Measurements from ENCODE around the gene CNTRL. TPM values are rescaled to one million over a fixed set of nuclear protein-coding genes. Genes with fewer than 3 reads are reported as not detected.

CNTRL gene, protein sequence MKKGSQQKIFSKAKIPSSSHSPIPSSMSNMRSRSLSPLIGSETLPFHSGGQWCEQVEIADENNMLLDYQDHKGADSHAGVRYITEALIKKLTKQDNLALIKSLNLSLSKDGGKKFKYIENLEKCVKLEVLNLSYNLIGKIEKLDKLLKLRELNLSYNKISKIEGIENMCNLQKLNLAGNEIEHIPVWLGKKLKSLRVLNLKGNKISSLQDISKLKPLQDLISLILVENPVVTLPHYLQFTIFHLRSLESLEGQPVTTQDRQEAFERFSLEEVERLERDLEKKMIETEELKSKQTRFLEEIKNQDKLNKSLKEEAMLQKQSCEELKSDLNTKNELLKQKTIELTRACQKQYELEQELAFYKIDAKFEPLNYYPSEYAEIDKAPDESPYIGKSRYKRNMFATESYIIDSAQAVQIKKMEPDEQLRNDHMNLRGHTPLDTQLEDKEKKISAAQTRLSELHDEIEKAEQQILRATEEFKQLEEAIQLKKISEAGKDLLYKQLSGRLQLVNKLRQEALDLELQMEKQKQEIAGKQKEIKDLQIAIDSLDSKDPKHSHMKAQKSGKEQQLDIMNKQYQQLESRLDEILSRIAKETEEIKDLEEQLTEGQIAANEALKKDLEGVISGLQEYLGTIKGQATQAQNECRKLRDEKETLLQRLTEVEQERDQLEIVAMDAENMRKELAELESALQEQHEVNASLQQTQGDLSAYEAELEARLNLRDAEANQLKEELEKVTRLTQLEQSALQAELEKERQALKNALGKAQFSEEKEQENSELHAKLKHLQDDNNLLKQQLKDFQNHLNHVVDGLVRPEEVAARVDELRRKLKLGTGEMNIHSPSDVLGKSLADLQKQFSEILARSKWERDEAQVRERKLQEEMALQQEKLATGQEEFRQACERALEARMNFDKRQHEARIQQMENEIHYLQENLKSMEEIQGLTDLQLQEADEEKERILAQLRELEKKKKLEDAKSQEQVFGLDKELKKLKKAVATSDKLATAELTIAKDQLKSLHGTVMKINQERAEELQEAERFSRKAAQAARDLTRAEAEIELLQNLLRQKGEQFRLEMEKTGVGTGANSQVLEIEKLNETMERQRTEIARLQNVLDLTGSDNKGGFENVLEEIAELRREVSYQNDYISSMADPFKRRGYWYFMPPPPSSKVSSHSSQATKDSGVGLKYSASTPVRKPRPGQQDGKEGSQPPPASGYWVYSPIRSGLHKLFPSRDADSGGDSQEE (N-terminal part only)
- 7.0 and 11.9 TPM in 2 replicates for total RNA-seq

DNA sequence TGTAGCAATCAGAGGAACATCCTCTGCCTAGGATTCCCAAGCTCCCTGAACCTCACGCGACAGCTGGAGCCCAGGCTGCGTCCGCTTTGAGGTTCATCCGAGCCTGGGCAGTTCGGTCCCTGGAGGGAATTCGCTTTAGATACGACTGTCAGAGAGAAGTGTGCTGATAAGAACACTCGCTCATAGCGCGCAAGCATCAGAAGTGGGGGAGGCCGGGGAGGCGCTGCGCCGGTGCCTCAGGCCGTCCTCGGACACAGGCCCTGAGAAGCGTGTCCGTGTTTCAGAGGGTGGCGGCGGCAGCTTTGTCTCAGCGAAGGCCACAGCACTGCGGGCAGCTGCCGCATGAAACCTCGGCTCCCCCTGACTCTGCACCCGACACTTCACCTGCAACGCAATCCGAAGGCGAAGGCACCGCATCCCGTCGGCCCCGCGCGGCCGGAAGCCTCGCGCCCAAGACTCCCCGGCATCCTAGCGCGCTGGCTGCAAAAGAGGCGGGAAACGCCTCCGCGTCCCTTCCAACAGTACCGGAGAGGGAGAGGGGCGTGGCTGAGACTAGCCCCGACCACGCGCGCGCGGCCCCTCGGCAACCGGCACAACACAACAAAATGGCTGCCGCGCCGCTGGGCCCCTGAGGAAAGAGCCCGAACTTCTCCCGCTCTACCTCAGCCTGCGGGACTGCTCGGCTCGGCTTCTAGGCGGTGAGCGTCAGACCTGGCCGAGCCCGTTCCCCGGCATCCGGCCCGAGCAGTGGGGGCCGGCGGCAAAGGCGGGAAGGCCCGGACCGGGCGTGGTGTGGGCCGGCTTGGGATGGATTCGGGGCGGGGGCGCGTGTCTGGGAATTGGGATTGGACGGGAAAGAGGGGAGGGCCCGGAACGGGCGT lies at the start of gene CNTRL:
Gene CNTRL, plus strand, starts transcription at position 586 of the 881 bp plus-strand sequence. CDS start 13,372 bp downstream, outside the sequence.

DNA sequence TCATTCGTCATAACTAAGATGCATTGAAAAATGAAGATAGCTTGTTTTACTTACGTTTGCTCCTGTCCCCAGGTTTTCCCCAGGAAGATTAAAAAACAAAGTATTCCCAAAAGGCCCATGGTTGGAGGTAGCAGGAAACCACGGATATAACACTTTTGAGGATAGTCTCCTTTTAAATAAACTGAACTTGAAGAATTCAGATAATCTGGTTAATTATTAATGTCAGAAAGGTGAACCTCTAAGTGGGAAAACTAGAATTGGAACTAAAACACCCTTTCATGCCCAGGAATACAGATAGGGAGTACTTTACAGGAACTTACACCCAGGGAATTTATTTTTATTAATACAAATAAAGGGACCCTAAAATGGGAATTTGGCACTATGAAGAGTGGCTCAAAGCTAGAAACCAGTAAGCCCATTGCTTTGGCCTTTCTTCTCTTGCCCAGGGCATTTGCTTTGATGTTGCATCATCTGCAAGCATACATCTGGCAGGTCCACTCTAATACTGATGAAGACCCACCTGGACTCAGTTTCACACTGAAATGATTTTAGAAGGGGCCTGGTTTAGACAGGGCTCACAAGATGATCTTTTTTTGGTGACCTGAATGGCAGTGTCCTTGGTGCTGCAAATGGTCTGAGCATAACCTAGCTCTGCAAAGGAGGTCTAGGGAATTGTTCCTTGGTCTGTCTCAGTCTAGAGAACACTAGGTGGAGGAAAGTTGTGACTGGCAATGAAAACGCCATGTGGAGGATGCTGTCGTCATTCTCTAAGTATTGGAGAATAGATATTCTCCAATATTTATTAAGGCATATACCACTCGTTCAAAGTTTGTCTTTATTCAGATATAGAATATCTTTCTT lies 24.4 kb upstream of the CNTRL start, which contains the start of gene C5:
Gene C5, minus strand, starts transcription at position 148 of the 861 bp plus-strand sequence. Its CDS starts 29 bp downstream, at position 119.

DNA sequence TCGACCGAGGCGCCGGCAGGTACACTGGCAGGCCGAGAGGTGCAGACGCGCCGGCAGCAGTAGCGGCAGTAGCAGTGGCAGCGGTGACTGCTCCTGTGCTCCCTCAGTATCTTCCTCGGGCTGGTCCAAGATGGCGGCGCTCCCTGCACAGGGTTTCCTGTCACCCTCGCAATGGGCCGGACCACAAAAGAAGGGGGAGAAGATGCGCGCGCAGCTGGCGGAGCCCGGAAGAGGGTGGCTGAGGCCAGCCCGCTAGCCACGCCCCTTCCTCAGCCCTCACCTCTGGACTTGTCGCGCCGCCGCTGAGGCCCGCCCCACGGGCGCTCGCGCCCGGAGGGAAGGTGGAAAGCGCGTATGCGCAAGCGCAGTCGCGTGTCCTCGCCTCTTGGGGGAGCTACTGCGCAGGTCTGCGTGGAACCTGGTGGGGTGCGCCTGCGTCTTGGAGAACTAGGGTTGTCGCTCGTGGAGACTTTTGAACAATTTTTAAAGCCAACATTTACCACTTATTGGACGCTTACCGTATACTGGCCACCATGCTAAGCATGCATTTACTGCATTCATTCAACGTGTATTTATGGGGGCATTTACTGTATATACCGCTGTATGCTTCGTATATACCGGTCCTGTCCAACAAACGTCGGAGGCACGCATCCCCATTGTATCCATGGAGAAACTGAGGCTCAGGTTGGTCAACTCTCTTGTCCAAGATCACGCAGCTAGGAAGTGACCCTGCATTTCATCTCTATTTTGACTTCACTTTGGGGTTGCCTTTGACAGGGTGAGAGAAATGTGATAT lies 127.2 kb downstream of the CNTRL start, which contains the start of gene RAB14:
Gene RAB14, minus strand, starts transcription at position 132 of the 796 bp plus-strand sequence. CDS start 8,457 bp downstream, outside the sequence.

Other genes starting within 250 kb of the CNTRL start
- gene PSMD5, start 232.0 kb upstream of the CNTRL start, total RNA-seq: 27.3 and 41.0 TPM in 2 replicates
- gene PHF19, start 197.8 kb upstream of the CNTRL start, total RNA-seq: 24.9 and 50.8 TPM in 2 replicates
- 0.38 and 1.4 TPM in 2 replicates for gene TRAF1, start 148.2 kb upstream of the CNTRL start, total RNA-seq
- 0.62 and 0.68 TPM in 2 replicates for gene C5, start 24.7 kb upstream of the CNTRL start, total RNA-seq
- gene RAB14, start 126.9 kb downstream of the CNTRL start, total RNA-seq: 21.5 and 24.1 TPM in 2 replicates
- gene GSN, start 193.2 kb downstream of the CNTRL start, total RNA-seq: 106 and 270 TPM in 2 replicates